Lung (tissue), 12 donors: Measurements from ENCODE around the gene DDX56. TPM values are rescaled to one million over a fixed set of nuclear protein-coding genes. Genes with fewer than 3 reads are reported as not detected.

Experiments used
- ATAC-seq: fragments of 200-7000 bp; cut with Tn5 transposase; one replicate; pipeline ENCODE4 v1.9.1; 2020; ENCODE audit warnings: moderate number of reproducible peaks; ENCODE audit not compliant: insufficient read depth, low FRiP score
- DNase-seq, 3 donors: peaks; one replicate each; pipeline ENCODE4 v3.0.0-alpha.2; 2013 to 2017
- H3K27ac ChIP-seq, 2 donors: one replicate each; pipeline ENCODE4 v1.5.1; 2013; ENCODE audit warnings: mild to moderate bottlenecking in 2 of 2, moderate library complexity in 2 of 2, control low read depth in 1 of 2, inconsistent platforms in 1 of 2, low read depth in 1 of 2, low read length in 1 of 2
- H3K27me3 ChIP-seq, 3 donors: one replicate each; pipeline ENCODE4 v1.5.1; 2013; ENCODE audit warnings: low read length in 2 of 3; ENCODE audit not compliant: control insufficient read depth in 3 of 3, insufficient read depth in 3 of 3
- H3K36me3 ChIP-seq, 4 donors: one replicate each; pipeline ENCODE4 v1.5.1; 2013; ENCODE audit warnings: low read length in 4 of 4, mild to moderate bottlenecking in 1 of 4, moderate library complexity in 1 of 4; ENCODE audit not compliant: control insufficient read depth in 4 of 4, insufficient read depth in 4 of 4
- H3K4me1 ChIP-seq, 5 donors: one replicate each; pipeline ENCODE4 v1.5.1; 2013; ENCODE audit warnings: low read length in 5 of 5, mild to moderate bottlenecking in 2 of 5, moderate library complexity in 1 of 5; ENCODE audit not compliant: control insufficient read depth in 5 of 5, insufficient read depth in 5 of 5
- H3K4me3 ChIP-seq: one replicate; pipeline ENCODE4 v1.5.1; 2013; ENCODE audit warnings: mild to moderate bottlenecking, control low read depth, moderate library complexity
- H3K9ac ChIP-seq, 2 donors: one replicate each; pipeline ENCODE4 v1.5.1; 2013; ENCODE audit warnings: low read length in 2 of 2, control low read depth in 1 of 2; ENCODE audit not compliant: insufficient read depth in 1 of 2
- H3K9me3 ChIP-seq, 4 donors: one replicate each; pipeline ENCODE4 v1.5.1; 2013; ENCODE audit warnings: low read length in 3 of 4, mild to moderate bottlenecking in 1 of 4, moderate library complexity in 1 of 4; ENCODE audit not compliant: control insufficient read depth in 4 of 4, insufficient read depth in 3 of 4
- CTCF ChIP-seq: IDR thresholded peaks from 2 replicates; pipeline ENCODE4 v1.5.1; 2012; ENCODE audit warnings: mild to moderate bottlenecking; ENCODE audit errors: control extremely low read depth, extremely low read depth
- WGBS, 2 donors: extraction: QIAGEN DNeasy Blood & Tissue Kit; methylation state at CpG; one replicate each; pipeline ENCODE4 v1.1.7; 2013; 5-methylcytosine and 5-hydroxymethylcytosine counted together
- polyA plus RNA-seq, 2 donors: library from polyadenylated mRNA; stranded (reverse); fragments of 200-250 nt; gene quantifications; one replicate each; pipeline ENCODE4 v1.2.1, GENCODE V29; 2013
- total RNA-seq, 2 donors: library from RNA; depleted of rRNA in 1 of 2; stranded (reverse); fragments of >200 nt in 1 of 2; gene quantifications; one replicate each; pipeline ENCODE4 v1.2.1, GENCODE V29; 2014 to 2021
- donor health status: control.
- donor health status: control.
- donor health status: Bipolar disorder and iron deficiency.
- donor health status: healthy.
- donor health status: DM: yes; HTN: yes; CAD: no.

The DDX56 gene
- total and polyA plus RNA-seq, 4 donors: 45.9 to 67.5 (median 58.2) TPM

GRCh38 chr7:44537442-44537841, 36.3 kb downstream of the DDX56 start:
- Histone ChIP-seq H3K27me3 (no peaks in the 10 kb centered on the region), H3K9ac (no peak overlapping the region), H3K36me3 (no peaks in the 10 kb centered on the region), H3K27ac (no peak overlapping the region), H3K4me3 (no peak overlapping the region), H3K4me1 (peaks cover 0 to 15% (median 0%) of the 10 kb centered on the region in 5 donors), H3K9me3 (no peaks in the 10 kb centered on the region)
- ATAC-seq: no peak
- DNase-seq: no peak
- no peak for TF ChIP-seq CTCF
- WGBS, 2 donors: 96 to 97% methylated on average over 6 of the region's 6 CpGs

GRCh38 chr7:44536090-44536489, 37.6 kb downstream of the DDX56 start:
- no peaks in the 10 kb centered on the region for H3K9me3 ChIP-seq
- no peak overlapping the region for H3K27ac ChIP-seq
- DNase-seq (no peak), ATAC-seq (no peak)
- H3K9ac ChIP-seq: no peak overlapping the region
- H3K4me1 ChIP-seq: peaks cover 0 to 15% (median 0%) of the 10 kb centered on the region in 5 donors
- no peak overlapping the region for H3K4me3 ChIP-seq
- no peak for TF ChIP-seq CTCF
- WGBS, 2 donors: 85 to 94% methylated on average over 10 of the region's 10 CpGs
- H3K27me3 ChIP-seq: no peaks in the 10 kb centered on the region
- no peaks in the 10 kb centered on the region for H3K36me3 ChIP-seq

GRCh38 chr7:44535348-44536064, 38.2 kb downstream of the DDX56 start:
- DNase-seq (no peak), ATAC-seq (no peak)
- Histone ChIP-seq H3K4me3 (no peak overlapping the region), H3K36me3 (no peaks in the 10 kb centered on the region), H3K4me1 (peaks cover 0 to 15% (median 0%) of the 10 kb centered on the region in 5 donors), H3K9ac (no peak overlapping the region), H3K27me3 (no peaks in the 10 kb centered on the region), H3K9me3 (no peaks in the 10 kb centered on the region), H3K27ac (no peak overlapping the region)
- no peak for TF ChIP-seq CTCF
- 94 to 98% methylated on average over 8 of the region's 8 CpGs for WGBS, 2 donors

- H3K4me1 ChIP-seq: peaks cover 0 to 15% (median 0%) of the 10 kb centered on the region in 5 donors
- H3K4me3 ChIP-seq: no peak overlapping the region
- H3K9me3 ChIP-seq: no peaks in the 10 kb centered on the region
- H3K36me3 ChIP-seq: no peaks in the 10 kb centered on the region
- DNase-seq: peak; percentile 20 to 35 (median 31)
- H3K27ac ChIP-seq: no peak overlapping the region
- TF ChIP-seq CTCF: no peak
- 67 to 70% methylated on average over 7 of the region's 7 CpGs for WGBS, 2 donors
- H3K27me3 ChIP-seq: no peaks in the 10 kb centered on the region
- no peak overlapping the region for H3K9ac ChIP-seq
- ATAC-seq: no peak
These were observed 39.2 kb downstream of the DDX56 start for GRCh38 chr7:44534501-44534900.
